SK-N-SH (cell line): ENCODE data around the gene KBTBD13. TPM values are rescaled to one million over a fixed set of nuclear protein-coding genes. Genes with fewer than 3 reads are reported as not detected.

ENCODE experiments used
- CTCF ChIA-PET: fragments of 300-600, 350-600 bp; formaldehyde crosslinking; extraction: SDS; loops from one replicate; lab custom pipeline; 2021; lab: Yijun Ruan, JAX
- POLR2A ChIA-PET: fragments of 350-600 bp; sonication (Branson Sonifier 250); formaldehyde crosslinking; extraction: SDS; loops from one replicate; lab custom pipeline; 2020; ENCODE audit warnings: antibody characterized with exemption, inconsistent platforms; lab: Yijun Ruan, JAX
- DNase-seq: peaks from one replicate; pipeline ENCODE4 v3.0.0; 2012
- H2AFZ ChIP-seq: fragments of 200-600 bp; sonication (generic); 2 replicates; pipeline ENCODE4 v1.8.1; 2016; ENCODE audit warnings: antibody characterized with exemption, mild to moderate bottlenecking, low read depth
- H3F3A ChIP-seq: fragments of 200-600 bp; sonication (generic); replicated peaks from 2 replicates; pipeline ENCODE3; 2016; ENCODE audit warnings: antibody characterized with exemption, mild to moderate bottlenecking; ENCODE audit not compliant: insufficient read depth
- H3K27ac ChIP-seq, 2 experiments: fragments of 200-500 bp in 1 of 2; fragments of 200-600 bp in 1 of 2; sonication (Bioruptor generic) in 1 of 2; sonication (generic), shearing (Covaris generic) in 1 of 2; 2 replicates each; pipeline versions ENCODE4 v1.5.1 to v1.6.1; 2014 to 2016; ENCODE audit warnings: low read depth in 2 of 2, inconsistent platforms in 1 of 2, low read length in 1 of 2, mild to moderate bottlenecking in 1 of 2, mixed read lengths in 1 of 2
- H3K27me3 ChIP-seq: fragments of 200-600 bp; sonication (generic), shearing (Covaris generic); 2 replicates; pipeline ENCODE4 v1.6.1; 2016; ENCODE audit warnings: mixed run types; ENCODE audit not compliant: insufficient read depth
- H3K36me3 ChIP-seq, 2 experiments: fragments of 200-500 bp in 1 of 2; fragments of 200-600 bp in 1 of 2; sonication (Bioruptor generic) in 1 of 2; sonication (generic) in 1 of 2; replicated peaks in 1 of 2; 2 replicates each; pipeline versions ENCODE3 to v1.5.1; 2014 to 2016; ENCODE audit warnings: low read length in 1 of 2, mild to moderate bottlenecking in 1 of 2; ENCODE audit not compliant: insufficient read depth in 2 of 2, control insufficient read depth in 1 of 2
- H3K4me1 ChIP-seq, 2 experiments: fragments of 200-500 bp in 1 of 2; fragments of 200-600 bp in 1 of 2; sonication (Bioruptor generic) in 1 of 2; sonication (generic), shearing (Covaris generic) in 1 of 2; 2 replicates each; pipeline versions ENCODE4 v1.5.1 to v1.6.1; 2014 to 2016; ENCODE audit warnings: low read depth in 1 of 2, low read length in 1 of 2, mixed run types in 1 of 2; ENCODE audit not compliant: insufficient read depth in 2 of 2, control insufficient read depth in 1 of 2
- H3K4me2 ChIP-seq: fragments of 200-600 bp; sonication (generic), shearing (Covaris generic); 2 replicates; pipeline ENCODE4 v1.6.1; 2017; ENCODE audit warnings: mixed run types
- H3K4me3 ChIP-seq, 2 experiments: fragments of 200-500 bp in 1 of 2; fragments of 200-600 bp in 1 of 2; sonication (Bioruptor generic) in 1 of 2; sonication (generic), shearing (Covaris generic) in 1 of 2; 2 replicates each; pipeline versions ENCODE4 v1.5.1 to v1.8.1; 2014 to 2016; ENCODE audit warnings: low read depth in 2 of 2, inconsistent platforms in 1 of 2, low read length in 1 of 2, mild to moderate bottlenecking in 1 of 2, mixed read lengths in 1 of 2, moderate library complexity in 1 of 2
- H3K79me2 ChIP-seq: fragments of 200-600 bp; sonication (generic); 2 replicates; pipeline ENCODE4 v1.8.1; 2017; ENCODE audit warnings: mild to moderate bottlenecking; ENCODE audit not compliant: insufficient read depth
- H3K9ac ChIP-seq: fragments of 200-600 bp; sonication (generic); 2 replicates; pipeline ENCODE4 v1.6.1; 2017; ENCODE audit warnings: mixed run types
- H3K9me2 ChIP-seq: fragments of 200-600 bp; sonication (generic); 2 replicates; pipeline ENCODE4 v1.6.1; 2017; ENCODE audit warnings: mixed run types
- H3K9me3 ChIP-seq: fragments of 200-600 bp; sonication (generic); 2 replicates; pipeline ENCODE4 v1.6.1; 2017; ENCODE audit warnings: mixed run types, mild to moderate bottlenecking, moderate library complexity
- H4K20me1 ChIP-seq: fragments of 200-600 bp; sonication (generic); 2 replicates; pipeline ENCODE4 v1.6.1; 2017; ENCODE audit warnings: mild to moderate bottlenecking, mixed run types; ENCODE audit not compliant: insufficient read depth
- EP300 ChIP-seq, 2 experiments: IDR thresholded peaks; 2 replicates each; pipeline versions ENCODE4 v1.4.0 to v1.6.1; 2012; ENCODE audit warnings: borderline replicate concordance in 1 of 2, low read depth in 1 of 2, low read length in 1 of 2
- FOXM1 ChIP-seq: IDR thresholded peaks from 2 replicates; pipeline ENCODE4 v1.4.0; 2012; ENCODE audit warnings: low read depth, mild to moderate bottlenecking
- GABPA ChIP-seq: IDR thresholded peaks from 2 replicates; pipeline ENCODE4 v1.4.0; 2012; ENCODE audit warnings: low read depth, mild to moderate bottlenecking
- JUND ChIP-seq: IDR thresholded peaks from 2 replicates; pipeline ENCODE4 v1.4.0; 2012
- MAX ChIP-seq: IDR thresholded peaks from 2 replicates; pipeline ENCODE4 v1.4.0; 2012; ENCODE audit warnings: low read depth
- MXI1 ChIP-seq: IDR thresholded peaks from 2 replicates; pipeline ENCODE4 v1.6.1; 2012; ENCODE audit warnings: mild to moderate bottlenecking, low read depth, low read length, improper control_type of control experiment
- NFIC ChIP-seq: IDR thresholded peaks from 2 replicates; pipeline ENCODE4 v1.4.0; 2012; ENCODE audit warnings: borderline replicate concordance
- POLR2AphosphoS5 ChIP-seq: IDR thresholded peaks from 2 replicates; pipeline ENCODE4 v1.6.1; 2012; ENCODE audit warnings: low read depth, low read length
- RXRA ChIP-seq: IDR thresholded peaks from 2 replicates; pipeline ENCODE4 v1.4.0; 2012; ENCODE audit warnings: low read depth, mild to moderate bottlenecking, borderline replicate concordance
- SIN3A ChIP-seq: IDR thresholded peaks from 2 replicates; pipeline ENCODE4 v1.6.1; 2012; ENCODE audit warnings: low read depth, mild to moderate bottlenecking, low read length, moderate library complexity, borderline replicate concordance
- SMC3 ChIP-seq: IDR thresholded peaks from 2 replicates; pipeline ENCODE4 v1.6.1; 2012; ENCODE audit warnings: low read depth, low read length, improper control_type of control experiment
- TAF1 ChIP-seq: IDR thresholded peaks from 2 replicates; pipeline ENCODE4 v1.6.1; 2012; ENCODE audit warnings: low read depth, mild to moderate bottlenecking, low read length, moderate library complexity, borderline replicate concordance
- TCF12 ChIP-seq: IDR thresholded peaks from 2 replicates; pipeline ENCODE4 v1.4.0; 2012
- TEAD4 ChIP-seq: IDR thresholded peaks from 2 replicates; pipeline ENCODE4 v1.4.0; 2012; ENCODE audit warnings: mild to moderate bottlenecking, borderline replicate concordance; ENCODE audit not compliant: insufficient read depth
- YY1 ChIP-seq: IDR thresholded peaks from 2 replicates; pipeline ENCODE4 v1.4.0; 2012; ENCODE audit warnings: low read depth, mild to moderate bottlenecking
- WGBS: methylation state at CpG from one replicate; pipeline ENCODE4 v1.1.6; 2017; ENCODE audit warnings: low lambda C conversion rate; 5-methylcytosine and 5-hydroxymethylcytosine counted together
- polyA plus RNA-seq, 3 experiments: library from polyadenylated mRNA; depleted of rRNA; stranded (reverse); fragments of >200 nt; gene quantifications; 2 replicates each; pipeline ENCODE4 v1.2.3, GENCODE V29; 2012
- TF ChIP-seq, protein P1 (sequence below): IDR thresholded peaks from 2 replicates; pipeline ENCODE4 v1.6.1; 2012; ENCODE audit warnings: mild to moderate bottlenecking, low read depth, low read length, moderate library complexity
- TF ChIP-seq, protein P2 (sequence below): fragments of 150-350 bp; IDR thresholded peaks from 2 replicates; pipeline ENCODE4 v1.6.1; 2016; ENCODE audit warnings: mild to moderate bottlenecking, low read depth, low read length

Gene KBTBD13
- polyA plus RNA-seq, 1 of the 3 experiments (the other 2 are of a cell fraction) = not detected

DNA sequence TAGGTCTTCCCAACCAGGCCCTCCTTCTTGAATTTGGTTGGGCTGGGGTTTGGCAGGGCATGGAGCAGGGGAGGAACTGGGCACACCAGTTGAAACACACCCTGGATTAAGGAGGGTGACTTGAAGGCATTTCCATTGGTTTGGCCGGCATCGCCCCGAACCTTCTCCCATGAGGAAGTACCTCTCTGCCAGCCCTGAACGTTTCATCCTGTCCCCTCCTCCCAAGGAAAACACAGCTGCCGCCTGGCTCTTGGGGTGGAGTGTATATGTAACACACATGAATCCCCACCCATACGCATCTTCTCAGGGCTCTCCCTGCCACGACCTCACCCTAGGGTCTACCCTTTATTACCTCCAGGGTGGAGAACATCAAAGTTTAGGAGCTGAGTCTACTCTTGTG, 23.9 kb downstream of the KBTBD13 start:
- Histone ChIP-seq H3K79me2 (no peaks in the 10 kb centered on the region), H3K27me3 (no peaks in the 10 kb centered on the region), H3K4me1 (no peaks in the 10 kb centered on the region), H3K9ac (no peak overlapping the region), H3K4me2 (no peak overlapping the region), H3K9me2 (no peaks in the 10 kb centered on the region), H3K27ac (no peak overlapping the region), H4K20me1 (no peaks in the 10 kb centered on the region), H3K9me3 (no peaks in the 10 kb centered on the region), H3F3A (no peaks in the 10 kb centered on the region), H2AFZ (no peak overlapping the region), H3K36me3 (peaks cover 20 to 57% of the 10 kb centered on the region in 2 experiments), H3K4me3 (no peak overlapping the region)
- POLR2A ChIA-PET = no interaction called here
- CTCF ChIA-PET = interaction anchor here (1.0 to 6.1 kb wide), 7 partner anchors 14 to 198 kb away, joined by 3 to 109 read pairs (median 7); no protein-coding TSS in a partner anchor
- TF ChIP-seq NFIC (no peak), SIN3A (no peak), JUND (no peak), MXI1 (no peak), TEAD4 (no peak), POLR2AphosphoS5 (no peak), MAX (no peak), SMC3 (no peak), FOXM1 (no peak), TCF12 (no peak), EP300 (IDR thresholded peaks at IDR 0.05; ENCODE audit: borderline replicate concordance in 1 of 2, low read depth in 1 of 2, low read length in 1 of 2) (no peak), GABPA (no peak), YY1 (no peak), TAF1 (no peak), RXRA (no peak)
- TF ChIP-seq, protein P1, sequence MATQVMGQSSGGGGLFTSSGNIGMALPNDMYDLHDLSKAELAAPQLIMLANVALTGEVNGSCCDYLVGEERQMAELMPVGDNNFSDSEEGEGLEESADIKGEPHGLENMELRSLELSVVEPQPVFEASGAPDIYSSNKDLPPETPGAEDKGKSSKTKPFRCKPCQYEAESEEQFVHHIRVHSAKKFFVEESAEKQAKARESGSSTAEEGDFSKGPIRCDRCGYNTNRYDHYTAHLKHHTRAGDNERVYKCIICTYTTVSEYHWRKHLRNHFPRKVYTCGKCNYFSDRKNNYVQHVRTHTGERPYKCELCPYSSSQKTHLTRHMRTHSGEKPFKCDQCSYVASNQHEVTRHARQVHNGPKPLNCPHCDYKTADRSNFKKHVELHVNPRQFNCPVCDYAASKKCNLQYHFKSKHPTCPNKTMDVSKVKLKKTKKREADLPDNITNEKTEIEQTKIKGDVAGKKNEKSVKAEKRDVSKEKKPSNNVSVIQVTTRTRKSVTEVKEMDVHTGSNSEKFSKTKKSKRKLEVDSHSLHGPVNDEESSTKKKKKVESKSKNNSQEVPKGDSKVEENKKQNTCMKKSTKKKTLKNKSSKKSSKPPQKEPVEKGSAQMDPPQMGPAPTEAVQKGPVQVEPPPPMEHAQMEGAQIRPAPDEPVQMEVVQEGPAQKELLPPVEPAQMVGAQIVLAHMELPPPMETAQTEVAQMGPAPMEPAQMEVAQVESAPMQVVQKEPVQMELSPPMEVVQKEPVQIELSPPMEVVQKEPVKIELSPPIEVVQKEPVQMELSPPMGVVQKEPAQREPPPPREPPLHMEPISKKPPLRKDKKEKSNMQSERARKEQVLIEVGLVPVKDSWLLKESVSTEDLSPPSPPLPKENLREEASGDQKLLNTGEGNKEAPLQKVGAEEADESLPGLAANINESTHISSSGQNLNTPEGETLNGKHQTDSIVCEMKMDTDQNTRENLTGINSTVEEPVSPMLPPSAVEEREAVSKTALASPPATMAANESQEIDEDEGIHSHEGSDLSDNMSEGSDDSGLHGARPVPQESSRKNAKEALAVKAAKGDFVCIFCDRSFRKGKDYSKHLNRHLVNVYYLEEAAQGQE = no peak
- TF ChIP-seq, protein P2, sequence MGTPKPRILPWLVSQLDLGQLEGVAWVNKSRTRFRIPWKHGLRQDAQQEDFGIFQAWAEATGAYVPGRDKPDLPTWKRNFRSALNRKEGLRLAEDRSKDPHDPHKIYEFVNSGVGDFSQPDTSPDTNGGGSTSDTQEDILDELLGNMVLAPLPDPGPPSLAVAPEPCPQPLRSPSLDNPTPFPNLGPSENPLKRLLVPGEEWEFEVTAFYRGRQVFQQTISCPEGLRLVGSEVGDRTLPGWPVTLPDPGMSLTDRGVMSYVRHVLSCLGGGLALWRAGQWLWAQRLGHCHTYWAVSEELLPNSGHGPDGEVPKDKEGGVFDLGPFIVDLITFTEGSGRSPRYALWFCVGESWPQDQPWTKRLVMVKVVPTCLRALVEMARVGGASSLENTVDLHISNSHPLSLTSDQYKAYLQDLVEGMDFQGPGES = no peak
- no peak for DNase-seq
- WGBS = 89% methylated on average over 7 of the region's 7 CpGs
